Panc1 (cell line): ENCODE measurements around the gene HUS1B.

Source experiments
- POLR2AphosphoS5 ChIP-seq: IDR thresholded peaks from 2 replicates; pipeline ENCODE4 v1.6.1; 2012; ENCODE audit warnings: mild to moderate bottlenecking, low read depth, low read length, moderate library complexity
- SIN3A ChIP-seq: IDR thresholded peaks from 2 replicates; pipeline ENCODE4 v1.6.1; 2012; ENCODE audit warnings: low read depth, mild to moderate bottlenecking, low read length, moderate library complexity, borderline replicate concordance; ENCODE audit not compliant: insufficient read depth
- TCF7L2 ChIP-seq: IDR thresholded peaks from 2 replicates; pipeline ENCODE4 v1.6.1; 2011; ENCODE audit warnings: mild to moderate bottlenecking, low read depth, low read length, inconsistent platforms
- TF ChIP-seq, protein P1 (sequence below): fragments of 450-650 bp; IDR thresholded peaks from 2 replicates; pipeline ENCODE4 v1.5.1; 2017; ENCODE audit warnings: mild to moderate bottlenecking
- TF ChIP-seq, protein P2 (sequence below), 2 experiments: IDR thresholded peaks; 2 replicates each; pipeline ENCODE4 v1.6.1; 2011 to 2012; ENCODE audit warnings: low read depth in 2 of 2, control low read depth in 1 of 2, low read length in 1 of 2, mild to moderate bottlenecking in 1 of 2, moderate library complexity in 1 of 2; ENCODE audit not compliant: insufficient read depth in 1 of 2

DNA sequence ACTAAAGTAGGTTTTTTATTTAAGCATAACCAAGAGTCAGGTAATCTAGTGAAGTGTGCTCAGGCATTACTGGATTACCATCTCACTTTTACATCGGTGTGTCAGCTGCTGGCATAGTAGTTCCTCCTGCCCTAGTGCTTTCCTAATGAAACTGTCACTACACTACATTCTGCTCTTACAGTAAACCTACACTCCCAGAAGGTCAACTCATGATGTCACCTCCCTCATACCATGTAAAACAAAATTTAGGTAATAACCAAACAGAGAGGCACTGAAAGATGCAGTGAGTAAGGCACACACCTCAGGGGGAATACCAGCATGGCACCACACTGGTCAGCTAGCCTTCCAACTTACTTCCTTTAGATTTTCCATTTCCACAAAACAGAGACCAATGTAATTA lies 23.3 kb downstream of the HUS1B start:
- TF ChIP-seq, protein P1, sequence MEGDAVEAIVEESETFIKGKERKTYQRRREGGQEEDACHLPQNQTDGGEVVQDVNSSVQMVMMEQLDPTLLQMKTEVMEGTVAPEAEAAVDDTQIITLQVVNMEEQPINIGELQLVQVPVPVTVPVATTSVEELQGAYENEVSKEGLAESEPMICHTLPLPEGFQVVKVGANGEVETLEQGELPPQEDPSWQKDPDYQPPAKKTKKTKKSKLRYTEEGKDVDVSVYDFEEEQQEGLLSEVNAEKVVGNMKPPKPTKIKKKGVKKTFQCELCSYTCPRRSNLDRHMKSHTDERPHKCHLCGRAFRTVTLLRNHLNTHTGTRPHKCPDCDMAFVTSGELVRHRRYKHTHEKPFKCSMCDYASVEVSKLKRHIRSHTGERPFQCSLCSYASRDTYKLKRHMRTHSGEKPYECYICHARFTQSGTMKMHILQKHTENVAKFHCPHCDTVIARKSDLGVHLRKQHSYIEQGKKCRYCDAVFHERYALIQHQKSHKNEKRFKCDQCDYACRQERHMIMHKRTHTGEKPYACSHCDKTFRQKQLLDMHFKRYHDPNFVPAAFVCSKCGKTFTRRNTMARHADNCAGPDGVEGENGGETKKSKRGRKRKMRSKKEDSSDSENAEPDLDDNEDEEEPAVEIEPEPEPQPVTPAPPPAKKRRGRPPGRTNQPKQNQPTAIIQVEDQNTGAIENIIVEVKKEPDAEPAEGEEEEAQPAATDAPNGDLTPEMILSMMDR = no peak
- TF ChIP-seq TCF7L2 = no peak
- TF ChIP-seq, protein P2, sequence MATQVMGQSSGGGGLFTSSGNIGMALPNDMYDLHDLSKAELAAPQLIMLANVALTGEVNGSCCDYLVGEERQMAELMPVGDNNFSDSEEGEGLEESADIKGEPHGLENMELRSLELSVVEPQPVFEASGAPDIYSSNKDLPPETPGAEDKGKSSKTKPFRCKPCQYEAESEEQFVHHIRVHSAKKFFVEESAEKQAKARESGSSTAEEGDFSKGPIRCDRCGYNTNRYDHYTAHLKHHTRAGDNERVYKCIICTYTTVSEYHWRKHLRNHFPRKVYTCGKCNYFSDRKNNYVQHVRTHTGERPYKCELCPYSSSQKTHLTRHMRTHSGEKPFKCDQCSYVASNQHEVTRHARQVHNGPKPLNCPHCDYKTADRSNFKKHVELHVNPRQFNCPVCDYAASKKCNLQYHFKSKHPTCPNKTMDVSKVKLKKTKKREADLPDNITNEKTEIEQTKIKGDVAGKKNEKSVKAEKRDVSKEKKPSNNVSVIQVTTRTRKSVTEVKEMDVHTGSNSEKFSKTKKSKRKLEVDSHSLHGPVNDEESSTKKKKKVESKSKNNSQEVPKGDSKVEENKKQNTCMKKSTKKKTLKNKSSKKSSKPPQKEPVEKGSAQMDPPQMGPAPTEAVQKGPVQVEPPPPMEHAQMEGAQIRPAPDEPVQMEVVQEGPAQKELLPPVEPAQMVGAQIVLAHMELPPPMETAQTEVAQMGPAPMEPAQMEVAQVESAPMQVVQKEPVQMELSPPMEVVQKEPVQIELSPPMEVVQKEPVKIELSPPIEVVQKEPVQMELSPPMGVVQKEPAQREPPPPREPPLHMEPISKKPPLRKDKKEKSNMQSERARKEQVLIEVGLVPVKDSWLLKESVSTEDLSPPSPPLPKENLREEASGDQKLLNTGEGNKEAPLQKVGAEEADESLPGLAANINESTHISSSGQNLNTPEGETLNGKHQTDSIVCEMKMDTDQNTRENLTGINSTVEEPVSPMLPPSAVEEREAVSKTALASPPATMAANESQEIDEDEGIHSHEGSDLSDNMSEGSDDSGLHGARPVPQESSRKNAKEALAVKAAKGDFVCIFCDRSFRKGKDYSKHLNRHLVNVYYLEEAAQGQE (IDR thresholded peaks at IDR 0.05; ENCODE audit: insufficient read depth in 1 of 2, low read depth in 2 of 2, low read length in 1 of 2) = no peak
- no peak for TF ChIP-seq POLR2AphosphoS5
- TF ChIP-seq SIN3A = no peak
